A549 (cell line): Measurements from ENCODE around the gene TNNT2. TPM values are rescaled to one million over a fixed set of nuclear protein-coding genes. Genes with fewer than 3 reads are reported as not detected.

Source experiments
- ATAC-seq, 2 experiments: fragments of 200-7000 bp in 1 of 2; fragments of >200 bp in 1 of 2; cut with Nextera tagmentation in 1 of 2; cut with Tn5 transposase in 1 of 2; 3 replicates each; pipeline versions ENCODE4 v1.8.0 to v1.9.1; 2018 to 2020; ENCODE audit warnings: mild to moderate bottlenecking in 1 of 2, moderate library complexity in 1 of 2
- CTCF ChIA-PET: fragments of 300-600 bp; sonication (Branson Sonifier 250); formaldehyde crosslinking; extraction: SDS; loops from one replicate; lab custom pipeline; 2021; ENCODE audit warnings: antibody characterized with exemption, inconsistent platforms; lab: Yijun Ruan, JAX
- POLR2A ChIA-PET: fragments of 350-600 bp; formaldehyde crosslinking; extraction: SDS; loops from one replicate; lab custom pipeline; 2021; ENCODE audit warnings: antibody characterized with exemption, inconsistent platforms; lab: Yijun Ruan, JAX
- DNase-seq, 2 experiments: peaks; one replicate each; pipeline versions ENCODE4 v3.0.0 to v3.0.0-alpha.2; 2011 to 2016; ENCODE audit warnings: low read depth in 1 of 2, low spot score in 1 of 2
- FAIRE-seq: peaks from 2 replicates; lab custom pipeline; 2011; peaks lifted over from hg19 to GRCh38; lab: Jason Lieb, UNC
- H3K27ac ChIP-seq, 2 experiments: fragments of >200 bp; sonication (Bioruptor Twin); formaldehyde crosslinking; 3 replicates each; pipeline ENCODE4 v1.5.1; 2016 to 2017
- H3K4me1 ChIP-seq: fragments of >200 bp; sonication (Bioruptor Twin); formaldehyde crosslinking; 3 replicates; pipeline ENCODE4 v1.6.1; 2016
- H3K4me2 ChIP-seq: fragments of >200 bp; sonication (Bioruptor Twin); formaldehyde crosslinking; 3 replicates; pipeline ENCODE4 v1.6.1; 2016
- H3K4me3 ChIP-seq: fragments of >200 bp; sonication (Bioruptor Twin); formaldehyde crosslinking; 3 replicates; pipeline ENCODE4 v1.5.1; 2016
- H3K9me3 ChIP-seq: fragments of >200 bp; sonication (Bioruptor Twin); formaldehyde crosslinking; 3 replicates; pipeline ENCODE4 v1.6.1; 2016
- BCL3 ChIP-seq: fragments of >200 bp; sonication (Bioruptor Twin); formaldehyde crosslinking; IDR thresholded peaks from 3 replicates; pipeline ENCODE4 v1.6.1; 2016
- CBX2 ChIP-seq: fragments of 200-600 bp; sonication (generic); IDR thresholded peaks from 2 replicates; pipeline ENCODE4 v1.6.1; 2016; ENCODE audit warnings: low read depth, mild to moderate bottlenecking, borderline replicate concordance
- CBX8 ChIP-seq: fragments of 200-600 bp; sonication (generic); IDR thresholded peaks from 2 replicates; pipeline ENCODE4 v1.6.1; 2016
- CHD2 ChIP-seq: fragments of 150-350 bp; IDR thresholded peaks from 2 replicates; pipeline ENCODE4 v1.6.1; 2014; ENCODE audit warnings: low read length; ENCODE audit not compliant: partially characterized antibody
- E2F6 ChIP-seq: IDR thresholded peaks from 2 replicates; pipeline ENCODE4 v1.6.1; 2012; ENCODE audit warnings: low read depth, borderline replicate concordance
- FOSL2 ChIP-seq, 2 experiments: fragments of 450-650 bp in 1 of 2; fragments of >200 bp in 1 of 2; sonication (Bioruptor Twin) in 1 of 2; formaldehyde crosslinking; IDR thresholded peaks; 2 replicates each; pipeline versions ENCODE4 v1.5.0 to v1.6.1; 2016 to 2020; ENCODE audit warnings: mild to moderate bottlenecking in 1 of 2, moderate library complexity in 1 of 2
- HOXB13 ChIP-seq: fragments of 250-450 bp; sonication (Bioruptor Pico); IDR thresholded peaks from 2 replicates; pipeline ENCODE4 v1.5.0; 2020; ENCODE audit warnings: low read depth, mild to moderate bottlenecking, moderate library complexity
- HOXB5 ChIP-seq: fragments of 250-450 bp; sonication (Bioruptor Pico); IDR thresholded peaks from 2 replicates; pipeline ENCODE4 v1.5.0; 2020; ENCODE audit warnings: mild to moderate bottlenecking, moderate library complexity
- MYC ChIP-seq: IDR thresholded peaks from 2 replicates; pipeline ENCODE4 v1.6.1; 2012; ENCODE audit warnings: mild to moderate bottlenecking, inconsistent platforms, low read length, improper control_type of control experiment, borderline replicate concordance
- NPAS2 ChIP-seq: fragments of 250-450 bp; sonication (Bioruptor Pico); IDR thresholded peaks from 2 replicates; pipeline ENCODE4 v1.8.0; 2022; ENCODE audit warnings: mild to moderate bottlenecking, moderate library complexity, borderline replicate concordance
- NR3C1 ChIP-seq: fragments of >200 bp; sonication (Bioruptor Twin); formaldehyde crosslinking; IDR thresholded peaks from 3 replicates; pipeline ENCODE4 v1.6.1; 2017
- USF2 ChIP-seq: fragments of 450-650 bp; IDR thresholded peaks from 2 replicates; pipeline ENCODE4 v1.6.1; 2014; ENCODE audit warnings: antibody characterized with exemption
- WGBS: methylation state at CpG from one replicate; pipeline ENCODE4 v1.1.6; 2017; ENCODE audit errors: missing lambda C conversion rate; 5-methylcytosine and 5-hydroxymethylcytosine counted together
- polyA plus RNA-seq, 4 experiments: library from polyadenylated mRNA; depleted of rRNA in 3 of 4; stranded (reverse); fragments of >200 nt; fragmentation: RNase III in 1 of 4; extraction: RNeasy Plus Mini Kit Qiagen cat#74134 plus additional on column Dnase treatment in 1 of 4; gene quantifications; 2 replicates in 3 of 4; 3 replicates in 1 of 4; pipeline ENCODE4 v1.2.3, GENCODE V29; 2011 to 2017
- TF ChIP-seq, protein P1 (sequence below): fragments of >200 bp; sonication (Bioruptor Twin); formaldehyde crosslinking; IDR thresholded peaks from 3 replicates; pipeline ENCODE4 v1.5.1; 2016
- TF ChIP-seq, protein P2 (sequence below): fragments of 250-450 bp; sonication (Bioruptor Pico); IDR thresholded peaks from 2 replicates; pipeline ENCODE4 v1.5.0; 2020; ENCODE audit warnings: low read depth, mild to moderate bottlenecking, moderate library complexity

The TNNT2 gene
- polyA plus RNA-seq, 2 of the 4 experiments (the other 2 are of a cell fraction): 0.09 TPM; not detected in 1

DNA sequence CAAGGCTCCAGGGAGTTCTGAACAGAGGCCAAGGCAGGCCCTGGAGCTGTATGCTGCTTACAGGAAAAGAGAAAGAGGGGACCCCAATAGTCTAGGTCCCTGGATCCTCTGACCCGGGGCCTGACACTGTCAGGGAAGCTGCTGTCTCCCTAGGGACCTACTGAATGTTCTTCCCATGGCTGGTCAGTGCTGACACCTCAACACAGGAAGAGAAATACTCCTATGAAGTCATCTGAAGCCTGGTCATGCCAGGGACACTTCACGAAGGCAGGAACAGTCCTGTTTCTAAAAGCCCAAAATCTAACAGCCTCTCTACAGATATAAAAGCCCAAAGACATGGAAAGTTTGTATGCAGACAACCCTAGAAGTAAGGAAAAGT lies 23.4 kb upstream of the TNNT2 start:
- CTCF ChIA-PET: interaction anchor here (0.8 to 15.0 kb wide), 6 partner anchors 9 to 147 kb away, joined by 4 to 334 read pairs (median 8); no protein-coding TSS in a partner anchor
- no peak for FAIRE-seq
- peaks cover 75% of the 10 kb centered on the region for H3K4me1 ChIP-seq

DNA sequence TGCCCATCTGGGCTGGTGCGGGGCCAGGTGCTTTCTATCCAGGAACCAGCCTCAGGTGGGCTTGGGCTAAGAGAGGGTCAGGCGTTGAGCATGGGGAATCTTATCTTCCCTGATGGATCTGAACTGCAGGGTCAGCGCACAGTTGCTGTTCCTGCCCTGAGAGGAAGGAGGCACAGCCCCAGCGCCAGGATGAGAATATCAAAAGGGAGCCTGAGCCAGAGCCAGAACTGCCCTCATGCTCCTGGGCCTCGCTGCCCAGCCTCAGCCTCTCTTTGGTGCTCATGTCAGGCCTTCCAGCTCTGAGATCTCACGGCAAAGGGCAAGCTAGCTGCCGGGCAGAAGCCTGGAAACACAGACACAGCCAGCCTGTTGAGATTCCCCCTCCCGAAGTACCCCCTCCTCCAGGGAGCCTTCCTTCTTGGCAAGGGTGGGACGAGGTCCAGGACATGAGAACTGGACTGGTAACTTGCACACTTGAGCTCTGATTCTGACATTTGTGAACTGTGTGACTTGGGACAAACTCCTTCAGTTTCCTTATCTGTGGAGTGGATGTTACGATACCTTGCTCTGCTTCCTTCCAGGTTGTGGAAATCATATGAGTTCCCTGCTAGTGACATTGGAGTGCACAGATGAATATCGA lies 22.9 kb upstream of the TNNT2 start:
- no peak for FAIRE-seq
- TF ChIP-seq NR3C1 (no peak), FOSL2 (IDR thresholded peaks at IDR 0.05) (no peak), FOSL2 (CRISPR knock-in tag; IDR thresholded peaks at IDR 0.05) (no peak), MYC (no peak), HOXB5 (CRISPR knock-in tag) (no peak), CHD2 (no peak), CBX2 (no peak), NPAS2 (CRISPR knock-in tag) (no peak), HOXB13 (CRISPR knock-in tag) (no peak)
- TF ChIP-seq, protein P1, sequence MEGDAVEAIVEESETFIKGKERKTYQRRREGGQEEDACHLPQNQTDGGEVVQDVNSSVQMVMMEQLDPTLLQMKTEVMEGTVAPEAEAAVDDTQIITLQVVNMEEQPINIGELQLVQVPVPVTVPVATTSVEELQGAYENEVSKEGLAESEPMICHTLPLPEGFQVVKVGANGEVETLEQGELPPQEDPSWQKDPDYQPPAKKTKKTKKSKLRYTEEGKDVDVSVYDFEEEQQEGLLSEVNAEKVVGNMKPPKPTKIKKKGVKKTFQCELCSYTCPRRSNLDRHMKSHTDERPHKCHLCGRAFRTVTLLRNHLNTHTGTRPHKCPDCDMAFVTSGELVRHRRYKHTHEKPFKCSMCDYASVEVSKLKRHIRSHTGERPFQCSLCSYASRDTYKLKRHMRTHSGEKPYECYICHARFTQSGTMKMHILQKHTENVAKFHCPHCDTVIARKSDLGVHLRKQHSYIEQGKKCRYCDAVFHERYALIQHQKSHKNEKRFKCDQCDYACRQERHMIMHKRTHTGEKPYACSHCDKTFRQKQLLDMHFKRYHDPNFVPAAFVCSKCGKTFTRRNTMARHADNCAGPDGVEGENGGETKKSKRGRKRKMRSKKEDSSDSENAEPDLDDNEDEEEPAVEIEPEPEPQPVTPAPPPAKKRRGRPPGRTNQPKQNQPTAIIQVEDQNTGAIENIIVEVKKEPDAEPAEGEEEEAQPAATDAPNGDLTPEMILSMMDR: no peak
- TF ChIP-seq, all 56 proteins: peak for 0
- WGBS: 85% methylated on average over 11 of the region's 11 CpGs
- ATAC-seq: no peak
- Histone ChIP-seq H3K27ac (peak overlapping the region; percentile 90 to 92), H3K4me3 (no peak overlapping the region), H3K4me2 (no peak overlapping the region), H3K4me1 (peaks cover 75% of the 10 kb centered on the region), H3K9me3 (no peaks in the 10 kb centered on the region)
- ChIA-PET CTCF (interaction anchor here (0.8 to 15.0 kb wide), 6 partner anchors 10 to 146 kb away, joined by 4 to 334 read pairs (median 8); no protein-coding TSS in a partner anchor), POLR2A (no interaction called here)
- DNase-seq: no peak

More for the DNA sequence above, 23.4 kb upstream of the TNNT2 start:
- Histone ChIP-seq H3K9me3 (no peaks in the 10 kb centered on the region), H3K27ac (peak overlapping the region; percentile 90 to 92), H3K4me3 (no peak overlapping the region), H3K4me2 (no peak overlapping the region)
- DNase-seq: no peak
- TF ChIP-seq CBX8 (no peak), USF2 (no peak), BCL3 (no peak), E2F6 (no peak)
- TF ChIP-seq, protein P2, sequence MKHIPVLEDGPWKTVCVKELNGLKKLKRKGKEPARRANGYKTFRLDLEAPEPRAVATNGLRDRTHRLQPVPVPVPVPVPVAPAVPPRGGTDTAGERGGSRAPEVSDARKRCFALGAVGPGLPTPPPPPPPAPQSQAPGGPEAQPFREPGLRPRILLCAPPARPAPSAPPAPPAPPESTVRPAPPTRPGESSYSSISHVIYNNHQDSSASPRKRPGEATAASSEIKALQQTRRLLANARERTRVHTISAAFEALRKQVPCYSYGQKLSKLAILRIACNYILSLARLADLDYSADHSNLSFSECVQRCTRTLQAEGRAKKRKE (CRISPR knock-in tag): no peak
- no peak for ATAC-seq
- POLR2A ChIA-PET: no interaction called here
- WGBS: 76% methylated on average over 2 of the region's 2 CpGs
